GM19240 (cell line): ENCODE measurements around the gene TMEM256.

Experiments
- DNase-seq: peaks from one replicate; pipeline ENCODE4 v3.0.0; 2011; ENCODE audit warnings: low spot score; ENCODE audit not compliant: insufficient read length

Gene TMEM256

GRCh38 chr17:7429722-7430121 is 25.8 kb upstream of the TMEM256 start:
- no peak for DNase-seq

GRCh38 chr17:7428557-7428956 is 24.7 kb upstream of the TMEM256 start, which contains the start of gene SPEM3:
SPEM3 (plus strand) TSS chr17:7428857; CDS start chr17:7428903, 46 bp downstream.
- DNase-seq: no peak

GRCh38 chr17:7427549-7427948 is 23.7 kb upstream of the TMEM256 start:
- no peak for DNase-seq

- DNase-seq: no peak
Measured at GRCh38 chr17:7426896-7427489, 23.1 kb upstream of the TMEM256 start.

- DNase-seq: no peak
Measured at GRCh38 chr17:7426203-7426863, 22.4 kb upstream of the TMEM256 start.

GRCh38 chr17:7425756-7426155 is 21.9 kb upstream of the TMEM256 start:
- DNase-seq: no peak

GRCh38 chr17:7425316-7425715 is 21.4 kb upstream of the TMEM256 start, which contains the start of gene SPEM2:
SPEM2 (plus strand) TSS chr17:7425616; CDS start chr17:7425689, 73 bp downstream.
- DNase-seq: no peak

- no peak for DNase-seq
Measured at GRCh38 chr17:7423679-7424078, 19.8 kb upstream of the TMEM256 start.

- no peak for DNase-seq
Measured at GRCh38 chr17:7421186-7421585, 17.3 kb upstream of the TMEM256 start.

GRCh38 chr17:7419819-7420610 is 16.1 kb upstream of the TMEM256 start, which contains the start of gene SPEM1:
SPEM1 (plus strand) TSS chr17:7420324; CDS start chr17:7420385, 61 bp downstream.
- DNase-seq: no peak

GRCh38 chr17:7418472-7419152 is 14.7 kb upstream of the TMEM256 start:
- DNase-seq: no peak

- no peak for DNase-seq
Measured at GRCh38 chr17:7417056-7417655, 13.3 kb upstream of the TMEM256 start.

GRCh38 chr17:7416323-7416722 is 12.4 kb upstream of the TMEM256 start:
- no peak for DNase-seq

GRCh38 chr17:7415784-7416183 is 11.9 kb upstream of the TMEM256 start:
- DNase-seq: no peak

GRCh38 chr17:7414837-7415236 is 10.9 kb upstream of the TMEM256 start:
- DNase-seq: no peak

- no peak for DNase-seq
Measured at GRCh38 chr17:7413346-7413985, 9.6 kb upstream of the TMEM256 start.

- no peak for DNase-seq
Measured at GRCh38 chr17:7411427-7411750, 7.5 kb upstream of the TMEM256 start.

- no peak for DNase-seq
Measured at GRCh38 chr17:7410634-7411426, 6.9 kb upstream of the TMEM256 start.

GRCh38 chr17:7409716-7410115 is 5.8 kb upstream of the TMEM256 start:
- no peak for DNase-seq

GRCh38 chr17:7408863-7409262 is 5.0 kb upstream of the TMEM256 start:
- no peak for DNase-seq
